Pancreas (tissue), 10 donors: Measurements from ENCODE around the gene ESAM. TPM values are rescaled to one million over a fixed set of nuclear protein-coding genes. Genes with fewer than 3 reads are reported as not detected.

Experiments used
- ATAC-seq, 4 donors: fragments of 200-7000 bp; cut with Tn5 transposase; one replicate each; pipeline versions ENCODE4 v1.8.0 to v1.9.1; 2020; ENCODE audit warnings: mild to moderate bottlenecking in 4 of 4, moderate library complexity in 4 of 4
- DNase-seq, 6 donors: peaks; one replicate each; pipeline ENCODE4 v3.0.0-alpha.2; 2020
- FAIRE-seq: peaks from 2 replicates; lab custom pipeline; 2012; peaks lifted over from hg19 to GRCh38; lab: Jason Lieb, UNC
- H3K27ac ChIP-seq, 4 donors: fragments of 200-600 bp; sonication (generic); 1 replicate in 3 of 4; 2 replicates in 1 of 4; pipeline versions ENCODE4 v1.5.0 to v1.8.0; 2020
- H3K27me3 ChIP-seq, 4 donors: fragments of 200-600 bp; one replicate each; pipeline ENCODE4 v1.8.0; 2021
- H3K36me3 ChIP-seq, 3 donors: fragments of 200-600 bp; sonication (generic) in 1 of 3; one replicate each; pipeline versions ENCODE4 v1.5.0 to v1.8.0; 2020 to 2021
- H3K4me1 ChIP-seq, 3 donors: fragments of 200-600 bp; one replicate each; pipeline ENCODE4 v1.8.0; 2021
- H3K4me3 ChIP-seq, 4 donors: fragments of 200-600 bp; sonication (generic) in 2 of 4; one replicate each; pipeline versions ENCODE4 v1.5.0 to v1.8.0; 2020 to 2021
- H3K9me3 ChIP-seq, 4 donors: fragments of 200-600 bp; one replicate each; pipeline ENCODE4 v1.8.0; 2021
- WGBS, 2 donors: extraction: QIAGEN DNeasy Blood & Tissue Kit; methylation state at CpG; one replicate each; pipeline ENCODE4 v1.1.7; 2013; 5-methylcytosine and 5-hydroxymethylcytosine counted together
- intact Hi-C, 3 donors: fragments of 100-400 bp; cut with DNase I; formaldehyde crosslinking; loops; one replicate each; pipeline versions ENCODE4 v1.11.1 to v1.14.2; 2022
- polyA plus RNA-seq, 2 donors: library from polyadenylated mRNA; stranded (reverse); fragments of 200-250 nt; gene quantifications; one replicate each; pipeline ENCODE4 v1.2.3, GENCODE V29; 2013
- total RNA-seq, 6 donors: library from RNA; stranded (reverse); fragmentation: NEBNext Ultra II Directional in 4 of 6; extraction: Animal tissue kit (Norgen Biotek cat#: 25700) in 4 of 6; gene quantifications; one replicate each; pipeline versions ENCODE4 v1.2.1 to v1.2.4, GENCODE V29; 2021 to 2023
- TF ChIP-seq, protein P1 (sequence below), 4 donors: fragments of 200-600 bp; sonication (generic) in 3 of 4; IDR thresholded peaks; one replicate each; pipeline versions ENCODE4 v1.5.0 to v1.8.0; 2021; ENCODE audit warnings: antibody characterized with exemption in 4 of 4
- donor health status: healthy with polysubstance abuse.
- donor health status: DM: no; HTN: no; CAD: no; lungs with moderate emphysema.
- donor health status: DM: no; HTN: no; CAD: no.
- donor health status: control.
- donor health status: control.
- donor health status: Bipolar disorder and iron deficiency.
- donor health status: DM: yes; HTN: yes; CAD: no.
- donor health status: DM: no; HTN: no; CAD: no.
- donor health status: DM: no; HTN: no; CAD: no.
- donor health status: DM: yes; HTN: yes; CAD: no.

Gene ESAM
- total and polyA plus RNA-seq, 8 donors: 5.0 to 27.1 (median 7.8) TPM

DNA sequence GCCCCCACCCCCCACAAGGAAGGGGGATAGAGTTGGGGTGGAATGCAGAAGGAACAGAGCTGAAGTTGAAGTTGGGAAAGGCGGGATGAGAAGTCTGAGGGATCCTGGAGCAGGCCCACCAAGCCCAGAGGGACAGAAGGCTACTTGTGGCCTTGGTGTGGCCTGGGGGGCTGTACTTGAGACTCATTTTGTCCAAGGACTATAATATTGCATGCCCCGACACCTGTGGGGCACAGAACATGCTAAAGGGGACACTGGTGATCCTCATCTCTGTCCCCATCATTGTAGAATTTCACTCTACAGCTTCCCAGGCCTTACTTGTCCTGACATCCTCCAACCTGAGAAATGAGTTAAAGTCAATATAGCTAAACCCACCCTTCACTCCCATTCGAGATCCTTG is 1.3 kb downstream of the ESAM start:
- no peak for FAIRE-seq
- WGBS, 2 donors: 61 to 63% methylated on average over 3 of the region's 3 CpGs
- H3K27me3 ChIP-seq: peaks cover 0 to 7% (median 0%) of the 10 kb centered on the region in 4 donors
- peak overlapping the region in 2 of 4 donors; percentile 11 to 36 for H3K4me3 ChIP-seq
- no peaks in the 10 kb centered on the region for H3K36me3 ChIP-seq
- ATAC-seq: no peak
- H3K9me3 ChIP-seq: no peaks in the 10 kb centered on the region
- intact Hi-C loops: no loop called here
- DNase-seq: no peak
- TF ChIP-seq, protein P1, sequence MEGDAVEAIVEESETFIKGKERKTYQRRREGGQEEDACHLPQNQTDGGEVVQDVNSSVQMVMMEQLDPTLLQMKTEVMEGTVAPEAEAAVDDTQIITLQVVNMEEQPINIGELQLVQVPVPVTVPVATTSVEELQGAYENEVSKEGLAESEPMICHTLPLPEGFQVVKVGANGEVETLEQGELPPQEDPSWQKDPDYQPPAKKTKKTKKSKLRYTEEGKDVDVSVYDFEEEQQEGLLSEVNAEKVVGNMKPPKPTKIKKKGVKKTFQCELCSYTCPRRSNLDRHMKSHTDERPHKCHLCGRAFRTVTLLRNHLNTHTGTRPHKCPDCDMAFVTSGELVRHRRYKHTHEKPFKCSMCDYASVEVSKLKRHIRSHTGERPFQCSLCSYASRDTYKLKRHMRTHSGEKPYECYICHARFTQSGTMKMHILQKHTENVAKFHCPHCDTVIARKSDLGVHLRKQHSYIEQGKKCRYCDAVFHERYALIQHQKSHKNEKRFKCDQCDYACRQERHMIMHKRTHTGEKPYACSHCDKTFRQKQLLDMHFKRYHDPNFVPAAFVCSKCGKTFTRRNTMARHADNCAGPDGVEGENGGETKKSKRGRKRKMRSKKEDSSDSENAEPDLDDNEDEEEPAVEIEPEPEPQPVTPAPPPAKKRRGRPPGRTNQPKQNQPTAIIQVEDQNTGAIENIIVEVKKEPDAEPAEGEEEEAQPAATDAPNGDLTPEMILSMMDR (IDR thresholded peaks at IDR 0.05): no peak
- peak overlapping the region in 1 of 4 donors; percentile 47 for H3K27ac ChIP-seq
- H3K4me1 ChIP-seq: peaks cover 9 to 17% (median 14%) of the 10 kb centered on the region in 3 donors

DNA sequence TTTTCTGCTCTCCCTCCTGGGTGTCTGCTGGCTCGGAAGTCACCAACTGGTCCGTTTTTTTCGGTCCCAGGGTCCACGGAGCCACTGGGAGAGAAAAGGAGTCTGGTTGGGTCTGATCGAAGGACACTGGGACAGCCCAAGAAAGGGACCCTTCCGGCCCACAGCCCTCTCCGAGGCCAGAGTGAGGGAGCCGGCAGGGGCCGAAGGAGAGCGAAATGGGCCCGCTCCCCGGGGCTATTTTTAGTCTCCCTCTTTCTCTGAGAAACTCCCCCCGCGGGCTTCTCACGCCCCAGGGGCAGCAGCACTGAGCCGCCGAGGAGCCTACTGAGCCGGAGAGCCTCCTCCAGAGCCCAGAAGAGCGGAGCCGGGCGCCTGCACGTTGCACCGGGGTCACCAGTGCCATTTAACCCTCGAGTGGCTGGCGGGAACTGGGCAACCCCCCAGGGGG is 1.9 kb downstream of the ESAM start:
- intact Hi-C loops: no loop called here
- DNase-seq: no peak
- Histone ChIP-seq H3K27ac (peak overlapping the region in 1 of 4 donors; percentile 47), H3K27me3 (peaks cover 0 to 7% (median 1%) of the 10 kb centered on the region in 4 donors), H3K9me3 (no peaks in the 10 kb centered on the region), H3K4me3 (peak overlapping the region in 2 of 4 donors; percentile 11 to 36), H3K4me1 (peaks cover 9 to 17% (median 14%) of the 10 kb centered on the region in 3 donors), H3K36me3 (no peaks in the 10 kb centered on the region)
- no peak for ATAC-seq
- FAIRE-seq: no peak
- TF ChIP-seq, protein P1 (IDR thresholded peaks at IDR 0.05): no peak
- 32 to 33% methylated on average over 22 to 25 of the region's 25 CpGs for WGBS, 2 donors

DNA sequence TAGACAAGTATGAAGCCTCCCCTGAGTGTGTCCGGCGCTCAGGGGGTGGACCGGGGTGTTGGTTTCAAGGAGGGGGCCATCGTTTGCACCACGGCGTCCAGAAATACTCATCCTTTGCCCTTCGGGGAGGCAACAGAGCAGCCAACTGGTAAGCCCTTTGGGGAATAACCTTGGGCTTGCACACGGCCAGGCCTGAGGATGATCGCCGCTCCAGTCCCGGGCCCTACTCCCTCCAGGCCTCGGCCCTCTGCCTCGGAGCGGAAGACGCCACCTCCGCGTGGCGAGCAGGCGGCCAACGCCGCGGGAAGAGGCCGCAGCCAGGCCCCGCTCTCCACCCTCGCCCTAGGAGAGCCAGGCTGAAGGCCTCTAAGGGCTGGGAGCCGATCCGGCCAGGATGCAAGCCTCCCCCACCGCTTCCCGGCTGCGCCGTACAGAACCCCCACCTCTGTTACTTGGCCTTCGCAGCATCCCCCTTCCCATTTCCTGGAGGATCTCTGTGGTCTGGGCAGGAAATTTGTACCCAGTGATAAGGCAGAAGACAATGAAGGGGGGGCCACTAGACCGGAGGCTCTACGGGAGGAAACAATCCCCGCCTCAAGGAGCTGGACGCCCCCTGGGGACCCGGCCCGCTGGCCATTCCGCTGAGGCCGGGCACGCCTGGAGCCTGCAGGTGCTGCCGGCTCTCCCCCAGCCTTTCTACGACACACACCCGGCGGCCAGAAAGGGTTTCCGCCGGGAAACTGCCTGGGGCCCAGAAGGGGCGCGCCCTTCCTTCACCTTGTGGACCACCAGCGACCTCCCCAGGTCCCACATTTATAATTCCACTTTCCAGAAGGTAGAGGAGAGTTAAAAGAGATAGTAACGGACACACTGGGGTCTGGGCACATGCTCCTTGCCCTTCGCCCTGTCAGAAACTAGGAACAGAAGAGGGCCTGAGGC is 2.6 kb downstream of the ESAM start:
- FAIRE-seq (no peak), DNase-seq (peak in 1 of 6 donors; percentile 61), ATAC-seq (no peak)
- no peaks in the 10 kb centered on the region for H3K9me3 ChIP-seq
- H3K4me3 ChIP-seq: peak overlapping the region in 2 of 4 donors; percentile 10 to 36
- WGBS, 2 donors: 33 to 37% methylated on average over 52 of the region's 52 CpGs
- no peaks in the 10 kb centered on the region for H3K36me3 ChIP-seq
- H3K4me1 ChIP-seq: peaks cover 9 to 17% (median 14%) of the 10 kb centered on the region in 3 donors
- intact Hi-C loops: loop anchor here in 1 of 3 donors (10.0 kb wide), 1 partner anchor 95 kb away; no protein-coding TSS in a partner anchor
- H3K27me3 ChIP-seq: peaks cover 0 to 7% (median 1%) of the 10 kb centered on the region in 4 donors
- peak overlapping the region in 1 of 4 donors; percentile 47 for H3K27ac ChIP-seq
- TF ChIP-seq, protein P1 (IDR thresholded peaks at IDR 0.05): no peak

DNA sequence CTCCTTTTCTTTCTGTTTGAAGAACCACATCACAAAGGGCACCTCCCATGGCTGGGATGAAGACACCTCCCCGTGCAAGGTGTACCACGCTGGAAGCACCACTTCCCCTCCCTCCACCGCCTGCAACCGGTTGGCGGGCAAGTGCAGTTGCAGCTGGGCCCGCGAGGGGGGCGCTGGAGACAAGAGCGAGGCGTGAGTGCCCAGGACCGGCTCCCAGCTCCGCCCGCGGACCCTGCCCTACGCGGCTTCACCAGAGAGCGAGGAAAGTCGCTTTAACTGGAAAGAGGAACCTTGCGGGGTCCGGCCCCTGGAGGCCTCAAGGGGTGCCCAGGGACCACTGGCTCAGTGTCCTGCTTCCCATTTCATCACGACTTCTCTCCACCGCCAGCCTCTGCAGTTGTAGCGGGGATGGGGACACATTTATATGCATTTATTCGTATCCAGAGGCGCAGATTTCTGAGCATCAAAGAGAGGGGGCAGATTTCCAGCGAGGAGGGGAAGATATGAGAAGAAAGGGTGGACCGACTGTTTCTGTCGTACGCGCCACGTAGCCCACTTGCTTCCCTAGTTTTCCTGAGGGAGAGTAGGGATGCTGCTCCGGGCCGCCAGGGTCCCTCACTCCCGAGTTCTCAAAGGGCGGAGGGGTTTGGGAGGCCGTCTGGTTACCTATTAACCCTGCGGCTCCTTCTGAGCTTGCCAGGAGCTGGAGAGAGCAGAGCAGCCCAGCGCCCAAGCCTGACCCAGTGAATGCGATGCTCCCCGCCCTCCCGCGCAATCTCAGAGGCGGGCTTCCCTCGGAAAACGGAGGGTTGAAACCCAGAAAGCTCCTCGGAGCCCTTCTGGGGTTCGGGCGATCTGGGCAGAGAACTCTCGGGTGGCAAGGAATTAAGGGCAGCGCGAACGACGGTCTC is 3.5 kb downstream of the ESAM start:
- Histone ChIP-seq H3K4me3 (peak overlapping the region in 2 of 4 donors; percentile 10 to 36), H3K9me3 (no peaks in the 10 kb centered on the region), H3K27ac (peak overlapping the region in 2 of 4 donors; percentile 9 to 27), H3K36me3 (no peaks in the 10 kb centered on the region), H3K4me1 (peaks cover 7 to 13% (median 9%) of the 10 kb centered on the region in 3 donors), H3K27me3 (peaks cover 0 to 7% (median 1%) of the 10 kb centered on the region in 4 donors)
- FAIRE-seq (no peak), DNase-seq (peak; percentile 64 to 90 (median 80)), ATAC-seq (peak; percentile 76 to 92 (median 84))
- WGBS, 2 donors: 4 to 5% methylated on average over 53 of the region's 53 CpGs
- TF ChIP-seq, protein P1 (IDR thresholded peaks at IDR 0.05): peak; percentile 59 to 68 (median 65)
- intact Hi-C loops: loop anchor here in 1 of 3 donors (10.0 kb wide), 1 partner anchor 94 kb away; no protein-coding TSS in a partner anchor
